NB4 (cell line): ENCODE measurements around the gene KLHL33.

Source experiments
- POLR2A ChIP-seq: IDR thresholded peaks from 2 replicates; pipeline ENCODE4 v1.6.1; 2011; ENCODE audit warnings: mild to moderate bottlenecking; ENCODE audit not compliant: insufficient read length; ENCODE audit errors: extremely low read depth
- TF ChIP-seq, protein P1 (sequence below): IDR thresholded peaks from one replicate; pipeline ENCODE4 v1.5.1; 2012; ENCODE audit warnings: low read depth, low read length
- TF ChIP-seq, protein P2 (sequence below): IDR thresholded peaks from 2 replicates; pipeline ENCODE4 v1.6.1; 2011; ENCODE audit warnings: low read depth, low read length

DNA sequence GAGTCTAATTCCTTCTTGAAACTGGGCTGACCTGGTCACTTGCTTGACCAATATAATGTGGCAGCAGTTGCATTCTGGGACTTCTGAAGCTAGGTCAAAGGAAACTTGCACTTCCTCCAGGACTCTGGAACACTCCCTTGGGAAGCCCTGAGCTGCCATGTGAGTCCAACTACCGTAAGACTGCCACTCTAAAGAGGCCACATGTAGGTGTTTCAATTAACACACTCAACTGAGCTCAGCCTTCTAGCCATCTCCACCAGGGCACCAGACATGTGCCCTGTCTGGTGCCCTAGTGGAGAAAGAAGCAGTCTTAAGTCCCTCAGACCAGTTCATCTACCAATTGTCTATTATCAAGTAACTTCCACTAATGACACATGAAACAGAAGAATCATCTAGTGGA lies 16.5 kb downstream of the KLHL33 start:
- TF ChIP-seq, protein P1, sequence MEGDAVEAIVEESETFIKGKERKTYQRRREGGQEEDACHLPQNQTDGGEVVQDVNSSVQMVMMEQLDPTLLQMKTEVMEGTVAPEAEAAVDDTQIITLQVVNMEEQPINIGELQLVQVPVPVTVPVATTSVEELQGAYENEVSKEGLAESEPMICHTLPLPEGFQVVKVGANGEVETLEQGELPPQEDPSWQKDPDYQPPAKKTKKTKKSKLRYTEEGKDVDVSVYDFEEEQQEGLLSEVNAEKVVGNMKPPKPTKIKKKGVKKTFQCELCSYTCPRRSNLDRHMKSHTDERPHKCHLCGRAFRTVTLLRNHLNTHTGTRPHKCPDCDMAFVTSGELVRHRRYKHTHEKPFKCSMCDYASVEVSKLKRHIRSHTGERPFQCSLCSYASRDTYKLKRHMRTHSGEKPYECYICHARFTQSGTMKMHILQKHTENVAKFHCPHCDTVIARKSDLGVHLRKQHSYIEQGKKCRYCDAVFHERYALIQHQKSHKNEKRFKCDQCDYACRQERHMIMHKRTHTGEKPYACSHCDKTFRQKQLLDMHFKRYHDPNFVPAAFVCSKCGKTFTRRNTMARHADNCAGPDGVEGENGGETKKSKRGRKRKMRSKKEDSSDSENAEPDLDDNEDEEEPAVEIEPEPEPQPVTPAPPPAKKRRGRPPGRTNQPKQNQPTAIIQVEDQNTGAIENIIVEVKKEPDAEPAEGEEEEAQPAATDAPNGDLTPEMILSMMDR = no peak
- TF ChIP-seq POLR2A = no peak
- TF ChIP-seq, protein P2, sequence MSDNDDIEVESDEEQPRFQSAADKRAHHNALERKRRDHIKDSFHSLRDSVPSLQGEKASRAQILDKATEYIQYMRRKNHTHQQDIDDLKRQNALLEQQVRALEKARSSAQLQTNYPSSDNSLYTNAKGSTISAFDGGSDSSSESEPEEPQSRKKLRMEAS = no peak
